CD14-positive monocyte (primary cell): Measurements from ENCODE around the gene TSPAN18. TPM values are rescaled to one million over a fixed set of nuclear protein-coding genes. Genes with fewer than 3 reads are reported as not detected.

Experiments
- DNase-seq, 3 donors: peaks; one replicate each; pipeline ENCODE4 v3.0.0-alpha.2; 2011 to 2022
- H2AFZ ChIP-seq: 2 replicates; pipeline ENCODE4 v1.6.0; 2012; ENCODE audit warnings: mild to moderate bottlenecking, low read depth, low read length, inconsistent platforms; ENCODE audit not compliant: insufficient read depth, poor library complexity, severe bottlenecking
- H3K27ac ChIP-seq, 2 donors: 1 replicate in 1 of 2; 2 replicates in 1 of 2; pipeline ENCODE4 v1.5.1; 2012 to 2013; ENCODE audit warnings: low read length in 2 of 2, control low read depth in 1 of 2, inconsistent platforms in 1 of 2, low read depth in 1 of 2, mild to moderate bottlenecking in 1 of 2
- H3K27me3 ChIP-seq, 2 donors: one replicate each; pipeline versions ENCODE4 v1.6.0 to v1.6.1; 2011 to 2013; ENCODE audit warnings: low read length in 2 of 2; ENCODE audit not compliant: control insufficient read depth in 2 of 2, insufficient read depth in 2 of 2
- H3K36me3 ChIP-seq, 2 donors: replicated peaks in 1 of 2; 1 replicate in 1 of 2; 2 replicates in 1 of 2; pipeline versions ENCODE4 v1.5.1 to v1.6.1; 2012 to 2013; ENCODE audit warnings: low read length in 2 of 2, control low read depth in 1 of 2, inconsistent platforms in 1 of 2, mild to moderate bottlenecking in 1 of 2; ENCODE audit not compliant: insufficient read depth in 2 of 2, control insufficient read depth in 1 of 2
- H3K4me1 ChIP-seq, 2 donors: 1 replicate in 1 of 2; 2 replicates in 1 of 2; pipeline versions ENCODE4 v1.5.1 to v1.6.1; 2012 to 2013; ENCODE audit warnings: low read length in 2 of 2, control low read depth in 1 of 2, inconsistent platforms in 1 of 2, mild to moderate bottlenecking in 1 of 2, moderate library complexity in 1 of 2; ENCODE audit not compliant: insufficient read depth in 2 of 2, control insufficient read depth in 1 of 2
- H3K4me2 ChIP-seq: replicated peaks from 2 replicates; pipeline ENCODE3; 2012; ENCODE audit warnings: low read length, moderate library complexity, mild to moderate bottlenecking; ENCODE audit not compliant: poor library complexity, severe bottlenecking; ENCODE audit errors: extremely low read depth
- H3K4me3 ChIP-seq, 3 experiments: fragments of 200-600 bp in 1 of 3; sonication (generic) in 1 of 3; replicated peaks in 1 of 3; 1 replicate in 2 of 3; 2 replicates in 1 of 3; pipeline ENCODE4 v1.5.1; 2011 to 2013; ENCODE audit warnings: low read length in 3 of 3, mild to moderate bottlenecking in 3 of 3, control low read depth in 2 of 3, low read depth in 2 of 3, inconsistent platforms in 1 of 3, moderate library complexity in 1 of 3
- H3K79me2 ChIP-seq: 2 replicates; pipeline ENCODE4 v1.6.0; 2012; ENCODE audit warnings: mild to moderate bottlenecking, control low read depth, inconsistent platforms, low read length, moderate library complexity; ENCODE audit not compliant: insufficient read depth
- H3K9ac ChIP-seq: 2 replicates; pipeline ENCODE4 v1.6.0; 2017; ENCODE audit warnings: low read length, mild to moderate bottlenecking; ENCODE audit not compliant: insufficient read depth, poor library complexity, severe bottlenecking
- H3K9me3 ChIP-seq, 2 donors: replicated peaks in 1 of 2; 1 replicate in 1 of 2; 2 replicates in 1 of 2; pipeline versions ENCODE4 v1.5.1 to v1.6.1; 2012 to 2013; ENCODE audit warnings: low read length in 2 of 2, control low read depth in 1 of 2; ENCODE audit not compliant: control insufficient read depth in 1 of 2, insufficient read depth in 1 of 2
- H4K20me1 ChIP-seq: 2 replicates; pipeline ENCODE4 v1.6.0; 2012; ENCODE audit warnings: mild to moderate bottlenecking, low read length, control low read depth, moderate library complexity; ENCODE audit not compliant: insufficient read depth
- H3K27ac Mint-ChIP-seq, 7 donors: one replicate each; pipeline ENCODE4 v1.8.0; 2020; ENCODE audit warnings: mild to moderate bottlenecking in 7 of 7, mixed read lengths in 7 of 7, moderate library complexity in 6 of 7, inconsistent platforms in 2 of 7
- H3K27me3 Mint-ChIP-seq, 3 donors: one replicate each; pipeline ENCODE4 v1.8.0; 2021 to 2022; ENCODE audit warnings: low read depth in 3 of 3, mild to moderate bottlenecking in 3 of 3, mixed read lengths in 3 of 3, moderate library complexity in 3 of 3, inconsistent platforms in 1 of 3
- H3K36me3 Mint-ChIP-seq, 2 donors: one replicate each; pipeline ENCODE4 v1.8.0; 2020; ENCODE audit warnings: mixed read lengths in 2 of 2, inconsistent platforms in 1 of 2, mild to moderate bottlenecking in 1 of 2
- H3K4me1 Mint-ChIP-seq: one replicate; pipeline ENCODE4 v1.8.0; 2020; ENCODE audit warnings: mild to moderate bottlenecking, mixed read lengths
- H3K4me3 Mint-ChIP-seq, 2 donors: one replicate each; pipeline ENCODE4 v1.8.0; 2020; ENCODE audit warnings: mild to moderate bottlenecking in 2 of 2, mixed read lengths in 2 of 2, moderate library complexity in 1 of 2
- H3K9me3 Mint-ChIP-seq, 7 donors: one replicate each; pipeline ENCODE4 v1.8.0; 2020 to 2022; ENCODE audit warnings: mixed read lengths in 7 of 7, mild to moderate bottlenecking in 6 of 7, moderate library complexity in 6 of 7, inconsistent platforms in 2 of 7
- WGBS: methylation state at CpG from one replicate; pipeline ENCODE4 v1.1.5; 2013; ENCODE audit warnings: missing lambda C conversion rate; ENCODE audit not compliant: insufficient coverage; 5-methylcytosine and 5-hydroxymethylcytosine counted together
- intact Hi-C, 2 donors: fragments of 100-400 bp; cut with micrococcal nuclease; formaldehyde crosslinking; loops; one replicate each; pipeline versions ENCODE4 v1.15.0 to v1.15.1; 2023
- polyA plus RNA-seq, 3 donors: library from polyadenylated mRNA; depleted of rRNA in 1 of 3; unstranded in 2 of 3; stranded (reverse) in 1 of 3; fragments of 300-500 nt in 2 of 3; fragments of >200 nt in 1 of 3; fragmentation: Illumina TruSeq in 2 of 3; gene quantifications; 1 replicate in 2 of 3; 2 replicates in 1 of 3; pipeline ENCODE4 v1.2.3, GENCODE V29; 2012 to 2021
- TF ChIP-seq, protein P1 (sequence below): fragments of 200-600 bp; IDR thresholded peaks from one replicate; pipeline ENCODE4 v1.8.0; 2022; ENCODE audit warnings: antibody characterized with exemption, mild to moderate bottlenecking

Gene TSPAN18
- polyA plus RNA-seq, 3 donors = not detected

- Histone ChIP-seq H3K4me2 (no peak overlapping the region), H3K9me3 (no peaks in the 10 kb centered on the region), H3K79me2 (no peaks in the 10 kb centered on the region), H3K36me3 (no peaks in the 10 kb centered on the region), H3K4me1 (peaks cover 4 to 8% of the 10 kb centered on the region in 2 donors), H3K9ac (no peak overlapping the region), H3K27me3 (no peaks in the 10 kb centered on the region), H4K20me1 (no peaks in the 10 kb centered on the region), H3K4me3 (no peak overlapping the region), H3K27ac (no peak overlapping the region), H2AFZ (no peak overlapping the region)
- no peak for DNase-seq
- TF ChIP-seq, protein P1, sequence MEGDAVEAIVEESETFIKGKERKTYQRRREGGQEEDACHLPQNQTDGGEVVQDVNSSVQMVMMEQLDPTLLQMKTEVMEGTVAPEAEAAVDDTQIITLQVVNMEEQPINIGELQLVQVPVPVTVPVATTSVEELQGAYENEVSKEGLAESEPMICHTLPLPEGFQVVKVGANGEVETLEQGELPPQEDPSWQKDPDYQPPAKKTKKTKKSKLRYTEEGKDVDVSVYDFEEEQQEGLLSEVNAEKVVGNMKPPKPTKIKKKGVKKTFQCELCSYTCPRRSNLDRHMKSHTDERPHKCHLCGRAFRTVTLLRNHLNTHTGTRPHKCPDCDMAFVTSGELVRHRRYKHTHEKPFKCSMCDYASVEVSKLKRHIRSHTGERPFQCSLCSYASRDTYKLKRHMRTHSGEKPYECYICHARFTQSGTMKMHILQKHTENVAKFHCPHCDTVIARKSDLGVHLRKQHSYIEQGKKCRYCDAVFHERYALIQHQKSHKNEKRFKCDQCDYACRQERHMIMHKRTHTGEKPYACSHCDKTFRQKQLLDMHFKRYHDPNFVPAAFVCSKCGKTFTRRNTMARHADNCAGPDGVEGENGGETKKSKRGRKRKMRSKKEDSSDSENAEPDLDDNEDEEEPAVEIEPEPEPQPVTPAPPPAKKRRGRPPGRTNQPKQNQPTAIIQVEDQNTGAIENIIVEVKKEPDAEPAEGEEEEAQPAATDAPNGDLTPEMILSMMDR = no peak
- H3K36me3 Mint-ChIP-seq = no peaks in the 10 kb centered on the region
- peaks cover 0 to 2% (median 0%) of the 10 kb centered on the region in 7 donors for H3K9me3 Mint-ChIP-seq
- 4% methylated on average over 2 of the region's 2 CpGs for WGBS
- H3K27ac Mint-ChIP-seq = peak overlapping the region in 1 of 7 donors; percentile 27
- H3K4me1 Mint-ChIP-seq = peaks cover 15% of the 10 kb centered on the region
- intact Hi-C loops = no loop called here
- no peak overlapping the region for H3K4me3 Mint-ChIP-seq
- peaks cover 0 to 6% (median 2%) of the 10 kb centered on the region in 3 donors for H3K27me3 Mint-ChIP-seq
Measured at GRCh38 chr11:44829838-44830237, 103.1 kb downstream of the TSPAN18 start.

DNA sequence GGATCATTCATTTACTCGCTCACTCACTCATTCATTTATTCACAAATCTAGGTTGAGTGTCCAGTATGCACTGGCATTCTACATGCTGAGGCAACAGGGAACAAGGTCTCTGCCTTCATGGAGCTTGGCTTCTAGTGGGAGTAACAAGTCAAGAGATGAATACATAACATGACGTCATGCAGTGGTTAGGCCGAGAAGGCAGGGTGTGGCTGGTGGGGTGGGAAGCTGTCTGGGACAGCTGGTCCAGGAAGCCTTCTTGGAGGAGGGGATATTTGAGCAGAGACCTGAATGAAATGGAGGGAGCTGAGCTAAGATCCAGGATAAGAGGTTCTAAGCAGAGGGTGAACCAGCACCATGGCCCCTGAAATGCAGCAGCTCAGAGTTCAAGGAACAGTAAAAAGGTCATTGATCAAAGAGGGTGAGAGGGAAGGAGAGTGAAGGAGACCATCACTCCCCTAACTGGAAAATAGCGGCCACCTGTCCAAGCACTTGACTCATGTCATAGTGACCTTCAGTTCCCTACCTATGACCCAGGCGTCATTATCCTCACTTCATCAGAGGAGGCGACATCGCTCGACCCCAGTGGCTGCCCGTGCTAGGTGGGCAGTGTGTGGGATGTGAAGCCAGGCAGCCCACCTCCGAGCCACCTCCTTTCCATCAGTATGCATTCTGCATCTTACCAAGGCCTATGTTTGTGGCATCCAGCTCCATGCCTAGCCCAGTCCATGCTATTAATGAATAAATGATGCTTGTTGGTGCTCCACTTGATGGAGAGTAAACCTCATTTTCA lies 105.0 kb downstream of the TSPAN18 start:
- intact Hi-C loops = no loop called here
- WGBS = 65% methylated on average over 3 of the region's 10 CpGs

More for the DNA sequence above, 105.0 kb downstream of the TSPAN18 start:
- H3K79me2 ChIP-seq = no peaks in the 10 kb centered on the region
- Mint-ChIP-seq H3K36me3 (no peaks in the 10 kb centered on the region), H3K4me3 (no peak overlapping the region), H3K9me3 (peaks cover 0 to 7% (median 0%) of the 10 kb centered on the region in 7 donors), H3K4me1 (peaks cover 15% of the 10 kb centered on the region), H3K27ac (no peak overlapping the region), H3K27me3 (peaks cover 0 to 6% (median 2%) of the 10 kb centered on the region in 3 donors)
- H3K36me3 ChIP-seq = no peaks in the 10 kb centered on the region
- peaks cover 4 to 8% of the 10 kb centered on the region in 2 donors for H3K4me1 ChIP-seq
- H3K4me2 ChIP-seq = no peak overlapping the region
- no peaks in the 10 kb centered on the region for H4K20me1 ChIP-seq
- DNase-seq = no peak
- no peak overlapping the region for H2AFZ ChIP-seq
- TF ChIP-seq, protein P1 = no peak
- no peak overlapping the region for H3K27ac ChIP-seq
- H3K4me3 ChIP-seq = no peak overlapping the region
- H3K9me3 ChIP-seq = no peaks in the 10 kb centered on the region
- H3K27me3 ChIP-seq = no peaks in the 10 kb centered on the region
- H3K9ac ChIP-seq = no peak overlapping the region
